ENCODE data around the gene ZNF335. TPM values are rescaled to one million over a fixed set of nuclear protein-coding genes. Genes with fewer than 3 reads are reported as not detected.
"Not testable (repeated sequence)": the region's sequence is repeated elsewhere in the genome, so short reads cannot be mapped to it uniquely, and the experiment has no call there.

ZNF335 gene
- total RNA-seq, 1 donor from 2014 or later: 13.7 TPM

DNA sequence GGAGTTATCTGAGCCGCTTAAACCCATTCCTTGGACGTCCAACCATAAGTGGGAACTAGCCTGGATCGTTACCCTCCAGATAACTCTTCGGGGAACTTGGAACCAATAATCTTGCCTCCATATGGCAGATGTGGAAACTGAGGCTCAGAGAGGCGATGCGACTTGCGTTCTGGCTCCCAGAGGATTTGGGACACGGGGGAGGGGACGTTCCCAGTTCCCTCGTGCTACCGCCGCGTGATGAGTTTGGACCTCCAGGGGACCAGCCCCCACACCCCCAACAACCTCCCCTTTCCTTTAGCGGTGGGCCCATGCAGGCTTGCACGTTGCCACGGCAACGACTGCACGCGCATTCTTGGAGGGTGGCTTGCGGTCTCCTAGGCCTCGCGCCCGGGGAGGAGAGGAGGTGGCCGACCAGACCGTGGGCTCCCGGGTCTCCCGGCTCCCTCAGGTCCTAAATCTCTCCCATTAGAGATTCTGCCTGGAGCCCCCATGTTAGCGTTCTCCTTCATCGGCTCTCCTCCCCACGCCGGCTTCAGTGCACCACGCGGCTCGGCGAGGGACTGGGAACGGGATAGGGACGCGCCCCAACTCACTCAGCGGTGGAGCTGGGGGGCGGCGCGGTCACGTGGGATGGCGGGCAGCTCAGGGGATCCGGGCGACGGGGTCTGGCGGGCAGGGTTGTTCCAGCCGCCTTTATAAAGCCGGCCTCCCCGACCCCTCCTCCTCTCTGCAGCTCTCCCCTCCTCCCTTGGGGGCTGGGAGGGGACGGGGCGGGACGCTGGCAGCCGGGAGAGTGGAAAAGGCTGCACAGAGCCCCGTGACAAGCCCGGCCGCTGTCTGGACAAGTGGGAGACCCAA is 60.3 kb downstream of the ZNF335 start, which contains the start of gene PLTP:
TSS of gene PLTP (minus strand) at position 670 of the 858 bp plus-strand sequence. CDS start 703 bp downstream, outside the sequence.
- peak; percentile 75 for DNase-seq (ENCODE audit: low spot score)

- peak; percentile 98 for DNase-seq (ENCODE audit: low spot score)
Measured at GRCh38 chr20:45910670-45911485, 61.1 kb downstream of the ZNF335 start.

GRCh38 chr20:45909817-45910669 is 62.0 kb downstream of the ZNF335 start:
- DNase-seq (ENCODE audit: low spot score): no peak

DNA sequence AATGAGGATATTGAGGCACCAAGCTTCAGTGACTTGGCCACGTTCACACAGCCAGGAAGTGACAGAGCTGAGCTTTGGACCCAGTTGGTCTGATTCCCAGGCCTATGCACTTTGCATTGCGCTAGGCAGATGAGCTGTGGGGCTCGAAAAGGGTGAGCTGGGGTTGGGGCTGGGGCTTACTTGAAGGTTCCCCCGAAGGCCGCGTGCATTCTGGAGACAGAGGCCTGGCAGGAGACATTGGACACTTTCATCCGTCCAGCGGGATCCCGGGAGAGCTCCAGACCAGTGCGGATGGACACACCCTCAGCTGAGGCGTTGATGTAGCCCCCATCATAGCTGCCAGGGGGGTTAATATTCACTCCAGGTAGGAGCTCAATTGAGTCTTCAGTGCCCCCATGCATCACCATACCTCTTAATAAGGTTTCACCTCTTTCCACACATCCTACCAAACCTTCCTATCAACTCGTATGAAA is 62.6 kb downstream of the ZNF335 start:
- no peak for DNase-seq (ENCODE audit: low spot score)

- no peak for DNase-seq (ENCODE audit: low spot score)
Measured at GRCh38 chr20:45908084-45908483, 63.9 kb downstream of the ZNF335 start.

- no peak for DNase-seq (ENCODE audit: low spot score)
Measured at GRCh38 chr20:45907219-45907948, 64.6 kb downstream of the ZNF335 start.

DNA sequence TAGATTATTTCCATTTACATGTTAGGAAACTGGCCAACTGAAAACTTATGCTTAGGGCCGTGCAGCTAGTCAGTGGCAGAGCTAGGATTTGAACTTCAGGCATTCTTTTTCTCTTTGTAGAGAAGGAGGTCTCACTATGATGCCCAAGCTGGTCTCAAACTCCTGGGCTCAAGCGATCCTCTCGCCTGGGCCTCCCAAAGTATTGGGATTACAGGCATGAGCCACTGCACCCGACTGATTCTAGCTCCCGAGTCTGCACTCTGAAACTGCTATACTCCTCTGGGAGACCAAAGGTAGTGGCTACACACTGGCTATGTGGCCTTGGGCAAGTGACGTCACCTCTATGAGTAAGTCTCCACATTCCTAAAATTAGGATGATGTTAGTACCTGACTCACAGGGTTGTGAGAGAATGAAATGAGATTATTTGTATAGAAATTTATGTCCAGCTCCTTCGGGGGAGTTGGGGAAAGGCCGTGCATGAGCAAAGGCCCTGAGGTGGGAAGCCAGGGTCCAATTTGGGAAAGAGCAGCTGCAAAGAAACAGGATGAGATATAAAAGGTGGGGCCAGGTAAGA is 66.4 kb downstream of the ZNF335 start:
- DNase-seq (ENCODE audit: low spot score): no peak

GRCh38 chr20:45904583-45905504 is 67.2 kb downstream of the ZNF335 start:
- DNase-seq (ENCODE audit: low spot score): no peak

DNA sequence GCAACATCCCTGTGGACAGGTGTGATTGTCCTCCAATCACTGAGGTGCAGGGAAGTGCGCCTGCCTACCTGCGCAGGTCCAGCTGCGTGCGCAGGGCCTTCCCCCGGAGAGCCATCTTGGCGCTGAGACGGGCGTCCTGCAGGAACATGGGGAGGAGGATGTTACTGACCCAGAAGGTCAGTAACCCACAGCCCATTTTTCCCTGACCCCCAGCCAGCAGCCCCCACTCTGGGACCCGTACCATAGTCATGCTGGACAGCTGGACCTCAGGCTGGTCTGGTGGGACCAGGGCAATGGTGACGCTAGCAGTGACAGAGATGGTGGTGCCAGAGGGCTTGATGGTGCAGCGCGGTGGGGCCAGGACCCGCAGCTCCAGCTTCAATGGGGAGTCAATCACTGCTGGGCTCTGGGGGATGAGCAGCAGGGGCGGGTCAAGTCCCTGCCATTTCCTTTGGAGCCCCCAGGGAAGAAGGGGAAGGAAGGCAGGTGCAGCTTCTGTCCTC is 69.8 kb downstream of the ZNF335 start:
- DNase-seq (ENCODE audit: low spot score): no peak

DNA sequence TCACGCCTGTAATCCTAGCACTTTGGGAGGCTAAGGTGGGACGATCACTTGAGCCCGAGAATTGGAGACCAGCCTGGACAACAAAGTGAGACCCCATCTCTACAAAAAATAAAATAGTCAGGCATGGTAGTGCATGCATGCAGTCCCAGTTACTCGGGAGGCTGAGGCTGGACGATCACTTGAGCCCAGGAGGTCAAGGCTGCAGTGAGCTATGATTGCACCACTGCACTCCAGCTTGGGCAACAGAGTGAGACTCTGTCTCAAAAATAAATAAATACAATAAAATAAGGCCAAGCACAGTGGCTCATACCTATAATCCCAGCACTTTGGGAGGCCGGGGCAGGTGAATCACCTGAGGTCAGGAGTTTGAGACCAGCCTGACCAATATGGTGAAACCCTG is 70.7 kb downstream of the ZNF335 start:
- not testable (repeated sequence) for DNase-seq (ENCODE audit: low spot score)

- DNase-seq (ENCODE audit: low spot score): no peak
Measured at GRCh38 chr20:45899046-45899835, 72.8 kb downstream of the ZNF335 start.

Other genes with a start within 250 kb of the ZNF335 start
- not detected for gene SPINT4, start 249.9 kb downstream of the ZNF335 start, total RNA-seq (ENCODE audit: insufficient read depth, low replicate concordance)
- gene WFDC3, start 180.3 kb downstream of the ZNF335 start, total RNA-seq (ENCODE audit: insufficient read depth, low replicate concordance): 1.7 TPM
- gene DNTTIP1, start 180.2 kb downstream of the ZNF335 start, total RNA-seq (ENCODE audit: insufficient read depth, low replicate concordance): 24.1 TPM
- gene UBE2C, start 159.6 kb downstream of the ZNF335 start, total RNA-seq (ENCODE audit: insufficient read depth, low replicate concordance): 3.6 TPM
- gene TNNC2, start 144.9 kb downstream of the ZNF335 start, total RNA-seq (ENCODE audit: insufficient read depth, low replicate concordance): not detected
- gene SNX21, start 138.4 kb downstream of the ZNF335 start, total RNA-seq (ENCODE audit: insufficient read depth, low replicate concordance): 35.2 TPM
- gene ACOT8, start 114.8 kb downstream of the ZNF335 start, total RNA-seq (ENCODE audit: insufficient read depth, low replicate concordance): 20.0 TPM
- gene ZSWIM3, start 114.6 kb downstream of the ZNF335 start, total RNA-seq (ENCODE audit: insufficient read depth, low replicate concordance): 7.7 TPM
- 3.1 TPM for gene ZSWIM1, start 91.0 kb downstream of the ZNF335 start, total RNA-seq (ENCODE audit: insufficient read depth, low replicate concordance)
- 3.6 TPM for gene SPATA25, start 84.6 kb downstream of the ZNF335 start, total RNA-seq (ENCODE audit: insufficient read depth, low replicate concordance)
- 1.9 TPM for gene NEURL2, start 81.0 kb downstream of the ZNF335 start, total RNA-seq (ENCODE audit: insufficient read depth, low replicate concordance)
- 16.4 TPM for gene CTSA, start 80.9 kb downstream of the ZNF335 start, total RNA-seq (ENCODE audit: insufficient read depth, low replicate concordance)
- 108 TPM for gene PLTP, start 60.0 kb downstream of the ZNF335 start, total RNA-seq (ENCODE audit: insufficient read depth, low replicate concordance)
- 8.9 TPM for gene PCIF1, start 37.5 kb downstream of the ZNF335 start, total RNA-seq (ENCODE audit: insufficient read depth, low replicate concordance)
- 2.4 TPM for gene MMP9, start 36.7 kb upstream of the ZNF335 start, total RNA-seq (ENCODE audit: insufficient read depth, low replicate concordance)
- gene SLC12A5, start 57.0 kb upstream of the ZNF335 start, total RNA-seq (ENCODE audit: insufficient read depth, low replicate concordance): 9.1 TPM
- gene NCOA5, start 117.8 kb upstream of the ZNF335 start, total RNA-seq (ENCODE audit: insufficient read depth, low replicate concordance): 3.4 TPM
- 5.8 TPM for gene CD40, start 146.1 kb upstream of the ZNF335 start, total RNA-seq (ENCODE audit: insufficient read depth, low replicate concordance)

Data from umbilical cord (tissue), 2 donors.